GM12891 (cell line): Measurements from ENCODE around the gene CARF.
"Not testable (repeated sequence)": the region's sequence is repeated elsewhere in the genome, so short reads cannot be mapped to it uniquely, and the experiment has no call there.

Experiments used
- POLR2A ChIP-seq: IDR thresholded peaks from 2 replicates; pipeline ENCODE4 v1.6.1; 2011; ENCODE audit warnings: low read depth, low read length, control low read depth
- POLR2AphosphoS5 ChIP-seq: IDR thresholded peaks from 2 replicates; pipeline ENCODE4 v1.6.1; 2011; ENCODE audit warnings: low read depth, low read length, control low read depth
- SPI1 ChIP-seq: IDR thresholded peaks from 2 replicates; pipeline ENCODE4 v1.6.1; 2011; ENCODE audit warnings: low read depth, low read length, control low read depth
- TAF1 ChIP-seq: IDR thresholded peaks from 2 replicates; pipeline ENCODE4 v1.6.1; 2011; ENCODE audit warnings: low read depth, low read length, control low read depth

- TF ChIP-seq POLR2A, TAF1, POLR2AphosphoS5, SPI1: not testable (repeated sequence)
Observed at GRCh38 chr2:202905507-202905906, 6.6 kb upstream of the CARF start.
